Measurements from ENCODE around the gene VOPP1.

DNA sequence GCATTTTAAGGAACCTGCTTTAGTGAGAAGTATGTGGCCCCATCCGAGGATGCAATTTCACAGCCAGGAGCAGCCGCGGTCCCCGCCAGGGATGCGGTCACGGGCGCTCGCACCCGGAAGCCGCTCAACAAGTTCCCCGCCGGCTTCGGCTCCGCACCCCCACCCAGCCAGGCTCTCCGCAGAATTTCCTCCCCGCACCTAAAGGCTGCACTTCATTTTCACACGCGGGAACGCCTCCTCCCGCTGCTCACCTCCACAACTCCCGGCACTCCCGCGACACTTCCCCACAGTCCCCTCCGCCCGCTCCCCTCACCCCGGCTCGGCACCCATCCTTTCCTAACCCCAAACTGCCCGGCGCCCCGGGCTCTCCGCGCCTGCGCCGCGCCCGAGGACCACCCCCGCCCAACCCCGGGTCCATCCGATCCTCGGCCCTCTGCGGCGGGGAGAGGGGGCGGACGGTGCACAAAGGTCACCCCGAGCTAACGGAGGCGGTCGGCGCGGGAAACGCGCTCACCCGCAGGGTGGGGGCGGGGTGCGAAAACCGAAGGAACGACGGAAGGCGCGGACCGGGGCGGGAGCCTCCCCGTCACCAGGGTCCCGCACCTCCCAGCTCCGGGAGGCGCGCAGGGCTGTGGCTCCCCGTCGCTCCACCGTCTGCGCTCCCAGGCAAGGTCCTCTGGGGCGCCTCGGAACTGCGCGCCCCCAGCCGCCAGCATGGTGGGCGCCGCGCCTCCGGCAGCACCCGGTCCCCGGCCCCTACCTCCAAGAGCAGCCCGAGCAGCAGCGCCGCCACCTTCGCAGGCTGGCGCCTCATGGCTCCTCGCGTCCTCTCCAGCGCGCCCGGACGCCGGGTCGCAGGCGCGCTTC is 558 bp downstream of the VOPP1 start:
- TF ChIP-seq, protein P1, sequence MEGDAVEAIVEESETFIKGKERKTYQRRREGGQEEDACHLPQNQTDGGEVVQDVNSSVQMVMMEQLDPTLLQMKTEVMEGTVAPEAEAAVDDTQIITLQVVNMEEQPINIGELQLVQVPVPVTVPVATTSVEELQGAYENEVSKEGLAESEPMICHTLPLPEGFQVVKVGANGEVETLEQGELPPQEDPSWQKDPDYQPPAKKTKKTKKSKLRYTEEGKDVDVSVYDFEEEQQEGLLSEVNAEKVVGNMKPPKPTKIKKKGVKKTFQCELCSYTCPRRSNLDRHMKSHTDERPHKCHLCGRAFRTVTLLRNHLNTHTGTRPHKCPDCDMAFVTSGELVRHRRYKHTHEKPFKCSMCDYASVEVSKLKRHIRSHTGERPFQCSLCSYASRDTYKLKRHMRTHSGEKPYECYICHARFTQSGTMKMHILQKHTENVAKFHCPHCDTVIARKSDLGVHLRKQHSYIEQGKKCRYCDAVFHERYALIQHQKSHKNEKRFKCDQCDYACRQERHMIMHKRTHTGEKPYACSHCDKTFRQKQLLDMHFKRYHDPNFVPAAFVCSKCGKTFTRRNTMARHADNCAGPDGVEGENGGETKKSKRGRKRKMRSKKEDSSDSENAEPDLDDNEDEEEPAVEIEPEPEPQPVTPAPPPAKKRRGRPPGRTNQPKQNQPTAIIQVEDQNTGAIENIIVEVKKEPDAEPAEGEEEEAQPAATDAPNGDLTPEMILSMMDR (IDR thresholded peaks at IDR 0.05) = peak in 1 of 3 donors; percentile 48
- TF ChIP-seq POLR2A (IDR thresholded peaks at IDR 0.05) (peak; percentile 27), EP300 (IDR thresholded peaks at IDR 0.05) (no peak)

Data from ovary (tissue), 3 donors.